ENCODE data around the gene GBA3. TPM values are rescaled to one million over a fixed set of nuclear protein-coding genes. Genes with fewer than 3 reads are reported as not detected.

GBA3 gene
- total RNA-seq, 4 donors from 2014 or later, result not detected

- H3K9me3 ChIP-seq, result no peaks in the 10 kb centered on the region
- no peaks in the 10 kb centered on the region for H3K36me3 ChIP-seq
- H3K4me3 ChIP-seq, result no peak overlapping the region
- H3K27me3 ChIP-seq, result peaks cover 8% of the 10 kb centered on the region
- no peak overlapping the region for H3K27ac ChIP-seq
- H3K4me1 ChIP-seq, result no peaks in the 10 kb centered on the region
- WGBS, 2 donors (ENCODE audit: low coverage in 1 of 2), result 57 to 80% methylated on average over 2 to 5 of the region's 5 CpGs
- ATAC-seq, result no peak
- TF ChIP-seq POLR2A (IDR thresholded peaks at IDR 0.05) (no peak), EP300 (IDR thresholded peaks at IDR 0.05) (no peak), POLR2AphosphoS5 (IDR thresholded peaks at IDR 0.05) (no peak)
- TF ChIP-seq, protein P1, sequence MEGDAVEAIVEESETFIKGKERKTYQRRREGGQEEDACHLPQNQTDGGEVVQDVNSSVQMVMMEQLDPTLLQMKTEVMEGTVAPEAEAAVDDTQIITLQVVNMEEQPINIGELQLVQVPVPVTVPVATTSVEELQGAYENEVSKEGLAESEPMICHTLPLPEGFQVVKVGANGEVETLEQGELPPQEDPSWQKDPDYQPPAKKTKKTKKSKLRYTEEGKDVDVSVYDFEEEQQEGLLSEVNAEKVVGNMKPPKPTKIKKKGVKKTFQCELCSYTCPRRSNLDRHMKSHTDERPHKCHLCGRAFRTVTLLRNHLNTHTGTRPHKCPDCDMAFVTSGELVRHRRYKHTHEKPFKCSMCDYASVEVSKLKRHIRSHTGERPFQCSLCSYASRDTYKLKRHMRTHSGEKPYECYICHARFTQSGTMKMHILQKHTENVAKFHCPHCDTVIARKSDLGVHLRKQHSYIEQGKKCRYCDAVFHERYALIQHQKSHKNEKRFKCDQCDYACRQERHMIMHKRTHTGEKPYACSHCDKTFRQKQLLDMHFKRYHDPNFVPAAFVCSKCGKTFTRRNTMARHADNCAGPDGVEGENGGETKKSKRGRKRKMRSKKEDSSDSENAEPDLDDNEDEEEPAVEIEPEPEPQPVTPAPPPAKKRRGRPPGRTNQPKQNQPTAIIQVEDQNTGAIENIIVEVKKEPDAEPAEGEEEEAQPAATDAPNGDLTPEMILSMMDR (IDR thresholded peaks at IDR 0.05), result no peak
These were observed 102.0 kb downstream of the GBA3 start for GRCh38 chr4:22794732-22795131.

- H3K36me3 ChIP-seq, result no peaks in the 10 kb centered on the region
- no peak for TF ChIP-seq POLR2AphosphoS5 (IDR thresholded peaks at IDR 0.05)
- TF ChIP-seq, protein P1 (IDR thresholded peaks at IDR 0.05), result no peak
- TF ChIP-seq EP300 (IDR thresholded peaks at IDR 0.05), result no peak
- TF ChIP-seq POLR2A (IDR thresholded peaks at IDR 0.05), result no peak
These were observed 108.7 kb downstream of the GBA3 start for GRCh38 chr4:22801391-22801790.

DNA sequence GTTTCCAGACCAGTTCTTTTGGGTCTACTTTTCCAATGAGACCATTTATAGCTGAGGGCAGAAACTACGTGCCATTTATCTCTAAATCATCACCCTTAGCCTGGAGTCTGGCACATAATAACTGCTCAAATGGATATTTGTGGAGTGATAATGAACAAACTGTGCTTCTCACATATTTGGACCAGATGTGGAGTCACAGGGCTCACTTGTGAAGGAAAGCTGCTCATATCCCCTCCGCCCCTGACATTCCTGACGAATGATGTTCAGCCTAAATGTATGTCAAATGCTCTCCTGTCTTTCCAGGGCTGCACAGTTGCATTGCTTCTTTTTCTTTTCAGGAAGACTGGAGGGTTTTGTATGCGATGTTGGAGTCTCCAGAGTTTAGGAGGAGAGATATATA is 110.1 kb downstream of the GBA3 start:
- ATAC-seq, result no peak
- no peaks in the 10 kb centered on the region for H3K9me3 ChIP-seq
- WGBS, 2 donors (ENCODE audit: low coverage in 1 of 2), result 57 to 74% methylated on average over 4 of the region's 4 CpGs

More at GRCh38 chr4:22801391-22801790, 108.7 kb downstream of the GBA3 start:
- Histone ChIP-seq H3K4me1 (no peaks in the 10 kb centered on the region), H3K9me3 (no peaks in the 10 kb centered on the region), H3K27ac (no peak overlapping the region), H3K4me3 (no peak overlapping the region), H3K27me3 (peaks cover 4% of the 10 kb centered on the region)
- ATAC-seq, result no peak

GRCh38 chr4:22803512-22803911 is 110.8 kb downstream of the GBA3 start:
- ATAC-seq, result no peak
- H3K4me1 ChIP-seq, result no peaks in the 10 kb centered on the region
- no peaks in the 10 kb centered on the region for H3K9me3 ChIP-seq
- TF ChIP-seq POLR2AphosphoS5 (IDR thresholded peaks at IDR 0.05) (no peak), EP300 (IDR thresholded peaks at IDR 0.05) (no peak), POLR2A (IDR thresholded peaks at IDR 0.05) (no peak)
- TF ChIP-seq, protein P1 (IDR thresholded peaks at IDR 0.05), result no peak
- no peak overlapping the region for H3K4me3 ChIP-seq
- H3K36me3 ChIP-seq, result no peaks in the 10 kb centered on the region
- H3K27me3 ChIP-seq, result peaks cover 5% of the 10 kb centered on the region
- no peak overlapping the region for H3K27ac ChIP-seq
- 42 to 67% methylated on average over 2 to 3 of the region's 3 CpGs for WGBS, 2 donors (ENCODE audit: low coverage in 1 of 2)

More for the DNA sequence above, 110.1 kb downstream of the GBA3 start:
- H3K4me1 ChIP-seq, result no peaks in the 10 kb centered on the region
- H3K4me3 ChIP-seq, result no peak overlapping the region
- no peak for TF ChIP-seq POLR2AphosphoS5 (IDR thresholded peaks at IDR 0.05)
- no peak for TF ChIP-seq POLR2A (IDR thresholded peaks at IDR 0.05)
- TF ChIP-seq, protein P1 (IDR thresholded peaks at IDR 0.05), result no peak
- no peak for TF ChIP-seq EP300 (IDR thresholded peaks at IDR 0.05)
- H3K27me3 ChIP-seq, result peaks cover 4% of the 10 kb centered on the region
- H3K36me3 ChIP-seq, result no peaks in the 10 kb centered on the region
- no peak overlapping the region for H3K27ac ChIP-seq

DNA sequence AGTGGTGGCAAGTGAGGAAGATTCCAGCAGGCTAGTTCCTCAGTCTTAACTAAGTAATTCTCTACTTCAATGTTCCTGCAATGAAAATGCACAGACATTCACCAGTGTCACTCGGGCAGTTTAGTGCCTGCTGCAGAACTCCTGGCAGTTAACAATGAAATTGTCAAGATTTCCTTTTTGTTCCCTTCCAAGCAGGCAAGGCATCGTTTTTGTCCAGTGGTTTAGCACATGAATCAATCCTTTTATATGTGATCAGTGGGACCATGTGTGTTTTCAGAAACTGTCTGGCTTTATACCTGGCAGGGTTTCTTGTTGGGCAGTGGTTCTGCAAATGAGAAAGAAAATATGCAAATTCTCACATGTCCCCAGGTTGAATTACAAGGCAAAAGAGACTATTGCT is 122.2 kb downstream of the GBA3 start:
- Histone ChIP-seq H3K27ac (no peak overlapping the region), H3K4me1 (no peaks in the 10 kb centered on the region), H3K9me3 (no peaks in the 10 kb centered on the region), H3K4me3 (no peak overlapping the region), H3K36me3 (no peaks in the 10 kb centered on the region), H3K27me3 (no peaks in the 10 kb centered on the region)
- no peak for ATAC-seq
- no peak for TF ChIP-seq POLR2A (IDR thresholded peaks at IDR 0.05)
- WGBS, 2 donors (ENCODE audit: low coverage in 1 of 2), result 40 to 43% methylated on average over 2 of the region's 2 CpGs

Data from gastroesophageal sphincter (tissue), 4 donors.